Right lung (tissue), 5 donors: ENCODE measurements around the gene CMTM6. TPM values are rescaled to one million over a fixed set of nuclear protein-coding genes. Genes with fewer than 3 reads are reported as not detected.

ENCODE experiments used
- polyA plus RNA-seq, 5 donors: library from polyadenylated mRNA; unstranded; fragments of 120-200 nt; gene quantifications; one replicate each; pipeline versions ENCODE4 v1.2.1 to v1.2.3, GENCODE V29; 2013; ENCODE audit warnings: inconsistent platforms in 1 of 5, low replicate concordance in 1 of 5; ENCODE audit not compliant: insufficient read length in 5 of 5, insufficient read depth in 1 of 5

Gene CMTM6
- polyA plus RNA-seq, 5 donors, result 69.5 to 95.0 (median 79.1) TPM

Other genes with a start within 250 kb of the CMTM6 start
- 10 to 100 TPM; 65.5 to 73.0 (median 69.4) TPM for gene CMTM7, start 111.0 kb downstream of the CMTM6 start, polyA plus RNA-seq
- gene DYNC1LI1, start 68.0 kb upstream of the CMTM6 start, polyA plus RNA-seq, result 10 to 100 TPM; 36.7 to 47.5 (median 40.7) TPM
- gene CNOT10, start 182.3 kb upstream of the CMTM6 start, polyA plus RNA-seq, result 10 to 100 TPM; 43.9 to 53.9 (median 52.4) TPM